ENCODE data around the gene FASLG. TPM values are rescaled to one million over a fixed set of nuclear protein-coding genes. Genes with fewer than 3 reads are reported as not detected.
A peak's percentile ranks its signal among the peaks of the same experiment; 100 is the strongest.

The FASLG gene
- total RNA-seq, 5 donors from 2014 or later (not counting 1 experiment from before 2014, with no cell fraction given): 0.70 to 5.2 (median 3.4) TPM

DNA sequence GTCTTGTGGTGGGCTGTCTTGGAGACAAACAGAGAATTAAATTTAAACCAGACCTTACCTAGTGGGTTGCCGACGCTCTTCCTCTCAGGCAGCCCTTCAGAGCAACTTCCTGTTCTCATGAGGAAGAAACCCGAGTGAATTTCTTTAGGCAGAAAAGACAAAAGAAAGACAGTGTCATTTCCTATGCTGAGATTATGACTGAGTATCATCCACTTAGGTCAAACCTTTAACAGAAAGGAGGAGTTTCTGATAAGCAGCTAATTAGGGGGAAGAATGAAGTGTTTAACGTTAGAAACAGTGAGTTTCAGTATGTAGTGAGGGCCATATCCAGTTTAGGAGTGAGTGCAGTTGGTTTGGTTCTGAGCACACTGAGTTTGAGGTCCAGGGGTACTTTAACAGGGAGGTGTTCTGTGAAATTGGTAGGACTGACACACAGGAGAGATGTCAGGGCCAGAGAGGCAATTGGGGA is 38.7 kb downstream of the FASLG start:
- H3K9me3 Mint-ChIP-seq: no peaks in the 10 kb centered on the region
- peaks cover 0 to 55% (median 0%) of the 10 kb centered on the region in 3 donors for H3K4me1 Mint-ChIP-seq
- peak in 9 of 35 experiments; percentile 11 to 62 (median 20) for DNase-seq

DNA sequence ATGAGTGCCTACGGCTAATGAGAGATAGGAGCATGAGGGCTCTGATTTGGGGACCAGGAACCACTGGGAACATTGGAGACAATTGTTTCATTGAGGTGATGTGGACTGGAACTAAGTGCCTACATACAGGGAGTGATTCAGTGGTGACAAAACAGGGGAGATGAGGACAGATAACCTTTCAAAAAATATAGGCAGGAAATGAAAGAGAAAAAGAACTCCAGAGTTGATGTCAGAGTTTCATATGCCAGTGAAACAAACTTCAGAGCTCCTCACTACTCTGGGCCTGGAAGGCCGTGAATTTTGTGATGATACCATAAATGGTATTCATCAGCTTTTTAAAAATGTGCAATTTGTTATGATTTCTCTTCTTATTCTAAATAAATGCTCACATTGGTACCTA is 39.3 kb downstream of the FASLG start:
- peak overlapping the region; percentile 86 for H3K27ac ChIP-seq (ENCODE audit: low read length)
- CTCF ChIA-PET: interaction anchor here in 1 of 2 donors (0.6 to 3.5 kb wide), 2 partner anchors 21 to 34 kb away, joined by 5 to 10 read pairs; no protein-coding TSS in a partner anchor
- Mint-ChIP-seq H3K36me3 (no peaks in the 10 kb centered on the region), H3K27ac (peak overlapping the region in 1 of 2 donors; percentile 95), H3K9me3 (no peaks in the 10 kb centered on the region), H3K27me3 (no peaks in the 10 kb centered on the region), H3K4me1 (peaks cover 0 to 55% (median 0%) of the 10 kb centered on the region in 3 donors), H3K4me3 (peak overlapping the region; percentile 3 to 76 (median 62))
- H3K27me3 ChIP-seq (replicated peaks in 1 of 2; ENCODE audit: control insufficient read depth in 2 of 2, extremely low read depth in 1 of 2, insufficient read depth in 2 of 2, low read length in 1 of 2): no peaks in the 10 kb centered on the region
- DNase-seq: peak in 1 of 35 experiments; percentile 46
- POLR2A ChIA-PET: interaction anchor here (0.6 to 1.0 kb wide), 2 partner anchors 19 to 57 kb away, joined by 3 read pairs; no protein-coding TSS in a partner anchor
- WGBS (ENCODE audit: insufficient coverage): 78% methylated on average over 1 of the region's 2 CpGs
- peaks cover 50 to 57% of the 10 kb centered on the region in 2 experiments for H3K4me1 ChIP-seq (ENCODE audit: control insufficient read depth in 1 of 2, extremely low read depth in 1 of 2, insufficient read depth in 2 of 2, low read length in 2 of 2)
- peak in 2 of 4 experiments; percentile 14 to 18 for ATAC-seq (replicated peaks in 1 of 4)
- no peak overlapping the region for H3K4me3 ChIP-seq (ENCODE audit: control insufficient read depth in 1 of 2, extremely low read depth in 1 of 2, low read length in 1 of 2)
- no peaks in the 10 kb centered on the region for H3K36me3 ChIP-seq (ENCODE audit: control insufficient read depth in 2 of 2, extremely low read depth in 1 of 2, insufficient read depth in 1 of 2, low read length in 1 of 2)
- no peaks in the 10 kb centered on the region for H3K9me3 ChIP-seq

More for the DNA sequence above, 38.7 kb downstream of the FASLG start:
- WGBS (ENCODE audit: insufficient coverage): 0% methylated on average over 4 of the region's 4 CpGs
- Histone ChIP-seq H3K27me3 (replicated peaks in 1 of 2; ENCODE audit: control insufficient read depth in 2 of 2, extremely low read depth in 1 of 2, insufficient read depth in 2 of 2, low read length in 1 of 2) (no peaks in the 10 kb centered on the region), H3K9me3 (no peaks in the 10 kb centered on the region), H3K27ac (ENCODE audit: low read length) (peak overlapping the region; percentile 86), H3K4me3 (ENCODE audit: control insufficient read depth in 1 of 2, extremely low read depth in 1 of 2, low read length in 1 of 2) (no peak overlapping the region), H3K4me1 (ENCODE audit: control insufficient read depth in 1 of 2, extremely low read depth in 1 of 2, insufficient read depth in 2 of 2, low read length in 2 of 2) (peaks cover 49 to 56% of the 10 kb centered on the region in 2 experiments), H3K36me3 (ENCODE audit: control insufficient read depth in 2 of 2, extremely low read depth in 1 of 2, insufficient read depth in 1 of 2, low read length in 1 of 2) (no peaks in the 10 kb centered on the region)
- Mint-ChIP-seq H3K4me3 (peak overlapping the region; percentile 21 to 76 (median 62)), H3K27ac (peak overlapping the region in 1 of 2 donors; percentile 95), H3K27me3 (no peaks in the 10 kb centered on the region), H3K36me3 (no peaks in the 10 kb centered on the region)
- ATAC-seq (replicated peaks in 1 of 4): peak; percentile 36 to 67 (median 55)
- ChIA-PET CTCF (interaction anchor here in 1 of 2 donors (0.6 to 3.5 kb wide), 2 partner anchors 22 to 34 kb away, joined by 5 to 10 read pairs; no protein-coding TSS in a partner anchor), POLR2A (interaction anchor here in 1 of 2 donors (1.0 kb wide), 1 partner anchor 19 kb away, joined by 3 read pairs; no protein-coding TSS in a partner anchor)

DNA sequence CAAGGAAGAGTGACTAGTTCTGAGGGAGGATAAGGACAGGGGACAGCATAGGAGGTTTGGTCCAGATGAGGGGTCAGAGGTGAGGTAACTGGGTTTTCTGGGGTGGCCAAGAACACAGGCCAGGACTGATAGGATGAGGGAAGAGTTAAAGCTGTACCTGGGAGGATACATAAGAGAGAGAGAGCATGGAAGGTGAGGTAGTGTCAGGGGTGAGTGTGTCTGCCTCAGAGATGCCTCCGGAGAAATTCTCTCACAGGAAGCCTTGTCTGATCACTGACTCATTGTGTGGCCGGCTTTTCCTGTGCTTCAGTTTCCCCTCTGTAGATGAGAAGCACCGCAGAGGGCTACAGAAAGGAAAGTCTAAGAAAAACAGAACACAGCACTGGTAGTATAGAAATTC is 40.2 kb downstream of the FASLG start:
- peaks cover 57 to 65% of the 10 kb centered on the region in 2 experiments for H3K4me1 ChIP-seq (ENCODE audit: control insufficient read depth in 1 of 2, extremely low read depth in 1 of 2, insufficient read depth in 2 of 2, low read length in 2 of 2)
- CTCF ChIA-PET: interaction anchor here in 1 of 2 donors (0.7 to 3.5 kb wide), 3 partner anchors 18 to 20 kb away, joined by 3 to 10 read pairs (median 6); no protein-coding TSS in a partner anchor
- Mint-ChIP-seq H3K36me3 (no peaks in the 10 kb centered on the region), H3K27ac (peak overlapping the region in 1 of 2 donors; percentile 95), H3K4me1 (peaks cover 0 to 55% (median 0%) of the 10 kb centered on the region in 3 donors), H3K27me3 (no peaks in the 10 kb centered on the region), H3K9me3 (no peaks in the 10 kb centered on the region), H3K4me3 (peak overlapping the region; percentile 41 to 76 (median 53))
- peak; percentile 46 to 85 (median 68) for DNase-seq
- H3K27ac ChIP-seq (ENCODE audit: low read length): peak overlapping the region; percentile 86
- H3K9me3 ChIP-seq: no peaks in the 10 kb centered on the region
- 0% methylated on average over 1 of the region's 3 CpGs for WGBS (ENCODE audit: insufficient coverage)
- ATAC-seq (replicated peaks in 1 of 4): peak; percentile 90 to 95 (median 94)
- POLR2A ChIA-PET: interaction anchor here in 1 of 2 donors (0.8 to 1.1 kb wide), 2 partner anchors 9 to 37 kb away, joined by 3 to 6 read pairs; no protein-coding TSS in a partner anchor
- no peaks in the 10 kb centered on the region for H3K36me3 ChIP-seq (ENCODE audit: control insufficient read depth in 2 of 2, extremely low read depth in 1 of 2, insufficient read depth in 1 of 2, low read length in 1 of 2)
- H3K27me3 ChIP-seq (replicated peaks in 1 of 2; ENCODE audit: control insufficient read depth in 2 of 2, extremely low read depth in 1 of 2, insufficient read depth in 2 of 2, low read length in 1 of 2): no peaks in the 10 kb centered on the region
- H3K4me3 ChIP-seq (ENCODE audit: control insufficient read depth in 1 of 2, extremely low read depth in 1 of 2, low read length in 1 of 2): no peak overlapping the region

DNA sequence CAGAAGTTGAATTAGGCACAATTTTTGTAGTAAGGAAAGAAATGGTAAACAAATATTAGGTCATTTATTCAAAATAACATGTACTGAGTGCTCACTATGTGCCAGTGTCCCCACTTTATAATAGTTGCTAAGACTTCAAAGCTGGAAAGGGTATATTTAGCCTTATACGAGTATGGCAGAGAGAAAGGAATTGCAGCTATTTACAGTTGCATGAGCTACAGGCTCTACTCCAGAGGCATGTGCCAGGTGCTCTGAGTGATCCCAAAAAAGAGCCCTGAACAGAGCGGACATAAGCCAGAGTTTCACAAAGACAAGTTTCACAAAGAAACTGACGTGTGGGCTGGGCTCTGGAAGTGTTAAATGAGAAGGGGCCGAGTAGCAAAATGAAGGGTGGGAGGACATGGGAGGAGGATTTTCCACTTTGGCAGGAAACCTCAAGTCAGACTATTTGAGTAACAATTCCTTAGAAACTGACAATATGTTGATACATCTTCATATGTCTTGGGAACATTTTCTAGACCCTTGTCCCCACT is 40.9 kb downstream of the FASLG start:
- Histone ChIP-seq H3K27ac (ENCODE audit: low read length) (peak overlapping the region; percentile 86), H3K36me3 (ENCODE audit: control insufficient read depth in 2 of 2, extremely low read depth in 1 of 2, insufficient read depth in 1 of 2, low read length in 1 of 2) (no peaks in the 10 kb centered on the region), H3K9me3 (no peaks in the 10 kb centered on the region), H3K27me3 (replicated peaks in 1 of 2; ENCODE audit: control insufficient read depth in 2 of 2, extremely low read depth in 1 of 2, insufficient read depth in 2 of 2, low read length in 1 of 2) (no peaks in the 10 kb centered on the region), H3K4me1 (ENCODE audit: control insufficient read depth in 1 of 2, extremely low read depth in 1 of 2, insufficient read depth in 2 of 2, low read length in 2 of 2) (peaks cover 63 to 71% of the 10 kb centered on the region in 2 experiments), H3K4me3 (ENCODE audit: control insufficient read depth in 1 of 2, extremely low read depth in 1 of 2, low read length in 1 of 2) (no peak overlapping the region)
- ATAC-seq (replicated peaks in 1 of 4) (no peak), DNase-seq (no peak)
- H3K36me3 Mint-ChIP-seq: no peaks in the 10 kb centered on the region
- peak overlapping the region in 1 of 2 donors; percentile 95 for H3K27ac Mint-ChIP-seq
- peak overlapping the region; percentile 41 to 76 (median 53) for H3K4me3 Mint-ChIP-seq
- H3K27me3 Mint-ChIP-seq: no peaks in the 10 kb centered on the region
- CTCF ChIA-PET: interaction anchor here in 1 of 2 donors (0.7 to 3.5 kb wide), 3 partner anchors 18 to 20 kb away, joined by 3 to 10 read pairs (median 6); no protein-coding TSS in a partner anchor
- POLR2A ChIA-PET: interaction anchor here in 1 of 2 donors (0.8 to 1.1 kb wide), 2 partner anchors 9 to 37 kb away, joined by 3 to 6 read pairs; no protein-coding TSS in a partner anchor
- WGBS (ENCODE audit: insufficient coverage): 28% methylated on average over 4 of the region's 4 CpGs
- H3K4me1 Mint-ChIP-seq: peaks cover 0 to 55% (median 0%) of the 10 kb centered on the region in 3 donors
- H3K9me3 Mint-ChIP-seq: no peaks in the 10 kb centered on the region

DNA sequence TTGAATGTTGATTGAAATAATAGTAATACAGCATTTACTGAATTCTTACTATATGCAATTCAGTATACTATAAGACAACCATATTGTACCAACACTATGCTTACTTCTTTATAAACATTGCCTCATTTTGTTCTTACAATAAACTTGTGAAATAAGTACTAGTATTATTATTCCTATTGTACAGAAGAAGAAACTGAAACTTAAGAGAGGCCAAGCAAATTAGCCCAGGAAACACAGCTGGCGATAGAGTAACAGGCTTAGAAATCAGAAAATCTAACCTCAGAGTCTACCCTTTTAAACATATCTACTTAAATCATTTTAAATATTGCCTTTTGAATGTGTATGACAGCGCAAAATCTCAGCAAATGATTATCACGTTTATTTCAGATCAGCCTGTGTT is 41.7 kb downstream of the FASLG start:
- peaks cover 1 to 50% (median 2%) of the 10 kb centered on the region in 3 donors for H3K4me1 Mint-ChIP-seq
- peak overlapping the region in 1 of 2 donors; percentile 77 for H3K27ac Mint-ChIP-seq

DNA sequence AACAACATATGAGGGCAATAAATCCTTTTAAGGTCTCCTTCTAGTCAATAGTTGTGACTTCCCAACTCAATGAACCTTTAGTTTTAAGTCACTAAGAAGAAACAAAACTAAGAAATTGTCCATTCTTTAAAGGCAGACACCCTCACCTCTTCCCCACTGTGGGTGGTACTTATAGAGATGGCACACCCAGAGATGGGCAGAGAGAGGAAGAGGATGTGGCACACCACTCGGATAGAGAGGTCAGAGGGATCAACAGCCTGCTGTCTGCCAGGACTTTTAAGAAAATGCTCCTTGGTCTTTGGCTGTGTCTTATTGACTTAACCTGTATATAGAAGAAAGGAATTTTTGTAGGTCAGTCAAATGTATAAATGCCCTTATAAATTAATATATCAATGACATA is 45.1 kb downstream of the FASLG start:
- Mint-ChIP-seq H3K36me3 (no peaks in the 10 kb centered on the region), H3K27me3 (no peaks in the 10 kb centered on the region), H3K4me1 (peaks cover 28 to 34% (median 31%) of the 10 kb centered on the region in 3 donors), H3K9me3 (no peaks in the 10 kb centered on the region), H3K27ac (no peak overlapping the region), H3K4me3 (peak overlapping the region in 1 of 3 donors; percentile 4)
- CTCF ChIA-PET: interaction anchor here in 1 of 2 donors (0.6 to 0.7 kb wide), 2 partner anchors 13 to 16 kb away, joined by 3 read pairs; no protein-coding TSS in a partner anchor
- peak in 2 of 4 experiments; percentile 40 to 42 for ATAC-seq (replicated peaks in 1 of 4)
- H3K27me3 ChIP-seq (replicated peaks in 1 of 2; ENCODE audit: control insufficient read depth in 2 of 2, extremely low read depth in 1 of 2, insufficient read depth in 2 of 2, low read length in 1 of 2): no peaks in the 10 kb centered on the region
- peak in 2 of 35 experiments; percentile 18 to 41 for DNase-seq
- H3K4me1 ChIP-seq (ENCODE audit: control insufficient read depth in 1 of 2, extremely low read depth in 1 of 2, insufficient read depth in 2 of 2, low read length in 2 of 2): peaks cover 49 to 62% of the 10 kb centered on the region in 2 experiments
- WGBS (ENCODE audit: insufficient coverage): no CpG with 5 or more reads among the region's 1 CpG
- POLR2A ChIA-PET: no interaction called here
- peak overlapping the region; percentile 7 for H3K27ac ChIP-seq (ENCODE audit: low read length)
- no peak overlapping the region for H3K4me3 ChIP-seq (ENCODE audit: control insufficient read depth in 1 of 2, extremely low read depth in 1 of 2, low read length in 1 of 2)
- H3K36me3 ChIP-seq (ENCODE audit: control insufficient read depth in 2 of 2, extremely low read depth in 1 of 2, insufficient read depth in 1 of 2, low read length in 1 of 2): no peaks in the 10 kb centered on the region
- no peaks in the 10 kb centered on the region for H3K9me3 ChIP-seq

More for the DNA sequence above, 41.7 kb downstream of the FASLG start:
- Histone ChIP-seq H3K27me3 (replicated peaks in 1 of 2; ENCODE audit: control insufficient read depth in 2 of 2, extremely low read depth in 1 of 2, insufficient read depth in 2 of 2, low read length in 1 of 2) (no peaks in the 10 kb centered on the region), H3K27ac (ENCODE audit: low read length) (peak overlapping the region; percentile 86), H3K4me1 (ENCODE audit: control insufficient read depth in 1 of 2, extremely low read depth in 1 of 2, insufficient read depth in 2 of 2, low read length in 2 of 2) (peaks cover 66 to 73% of the 10 kb centered on the region in 2 experiments), H3K9me3 (no peaks in the 10 kb centered on the region), H3K4me3 (ENCODE audit: control insufficient read depth in 1 of 2, extremely low read depth in 1 of 2, low read length in 1 of 2) (no peak overlapping the region), H3K36me3 (ENCODE audit: control insufficient read depth in 2 of 2, extremely low read depth in 1 of 2, insufficient read depth in 1 of 2, low read length in 1 of 2) (no peaks in the 10 kb centered on the region)
- ATAC-seq (replicated peaks in 1 of 4): no peak
- DNase-seq: no peak
- CTCF ChIA-PET: interaction anchor here in 1 of 2 donors (0.6 kb wide), 1 partner anchor 19 kb away, joined by 5 read pairs; no protein-coding TSS in a partner anchor
- Mint-ChIP-seq H3K9me3 (no peaks in the 10 kb centered on the region), H3K27me3 (no peaks in the 10 kb centered on the region), H3K36me3 (no peaks in the 10 kb centered on the region), H3K4me3 (peak overlapping the region in 1 of 3 donors; percentile 76)
- POLR2A ChIA-PET: no interaction called here
- no CpG with 5 or more reads among the region's 3 CpGs for WGBS (ENCODE audit: insufficient coverage)
